IMR-90 (cell line): ENCODE results near the gene SGCA. TPM values are rescaled to one million over a fixed set of nuclear protein-coding genes. Genes with fewer than 3 reads are reported as not detected.
A peak's percentile ranks its signal among the peaks of the same experiment; 100 is the strongest.

ENCODE experiments used
- ATAC-seq: fragments of 200-7000 bp; cut with Tn5 transposase; 2 replicates; pipeline ENCODE4 v1.9.1; 2020; ENCODE audit warnings: low read depth, mild to moderate bottlenecking, moderate library complexity
- BruUV-seq: library from RNA; stranded (reverse); fragments of 400-500 nt; replicated peaks from 2 replicates; lab custom pipeline; 2021; lab: Mats Ljungman, UMichigan
- CTCF ChIA-PET: fragments of 300-600 bp; formaldehyde crosslinking; extraction: SDS; loops from one replicate; lab custom pipeline; 2021; ENCODE audit warnings: antibody characterized with exemption; lab: Yijun Ruan, JAX
- POLR2A ChIA-PET: fragments of 300-600 bp; sonication (Branson Sonifier 250); formaldehyde crosslinking; loops from one replicate; lab custom pipeline; 2022; ENCODE audit warnings: antibody characterized with exemption; ENCODE audit not compliant: unreplicated experiment; lab: Charles Lee
- DNase-seq: peaks from one replicate; pipeline ENCODE4 v3.0.0; 2013
- H2AFZ ChIP-seq: replicated peaks from 2 replicates; pipeline ENCODE3; 2013; ENCODE audit warnings: low read length, mild to moderate bottlenecking; ENCODE audit not compliant: poor library complexity
- H2AK5ac ChIP-seq: 2 replicates; pipeline ENCODE4 v1.6.1; 2013; ENCODE audit warnings: low read depth, low read length, inconsistent platforms
- H2AK9ac ChIP-seq: replicated peaks from 2 replicates; pipeline ENCODE3; 2013; ENCODE audit warnings: mild to moderate bottlenecking, low read depth, low read length, moderate library complexity; ENCODE audit not compliant: poor library complexity
- H2BK120ac ChIP-seq: 2 replicates; pipeline ENCODE4 v1.6.1; 2013; ENCODE audit warnings: low read depth, low read length, inconsistent platforms
- H2BK15ac ChIP-seq: 3 replicates; pipeline ENCODE4 v1.6.1; 2013; ENCODE audit warnings: low read depth, low read length, inconsistent platforms
- H2BK20ac ChIP-seq: 2 replicates; pipeline ENCODE4 v1.6.1; 2013; ENCODE audit warnings: low read depth, mild to moderate bottlenecking, inconsistent platforms, low read length, moderate library complexity
- H2BK5ac ChIP-seq: 2 replicates; pipeline ENCODE4 v1.6.1; 2013; ENCODE audit warnings: mild to moderate bottlenecking, low read depth, low read length, inconsistent platforms; ENCODE audit not compliant: poor library complexity, severe bottlenecking
- H3K14ac ChIP-seq: replicated peaks from 2 replicates; pipeline ENCODE4 v1.6.1; 2013; ENCODE audit warnings: low read depth, low read length, inconsistent platforms
- H3K18ac ChIP-seq: 2 replicates; pipeline ENCODE4 v1.6.1; 2013; ENCODE audit warnings: low read depth, low read length, control low read depth
- H3K23ac ChIP-seq: 2 replicates; pipeline ENCODE4 v1.6.1; 2013; ENCODE audit warnings: low read depth, low read length, inconsistent platforms
- H3K27ac ChIP-seq: 2 replicates; pipeline ENCODE4 v1.5.1; 2013; ENCODE audit warnings: mild to moderate bottlenecking, control low read depth, low read length; ENCODE audit not compliant: insufficient read depth
- H3K27me3 ChIP-seq: 2 replicates; pipeline ENCODE4 v1.6.1; 2013; ENCODE audit warnings: low read length; ENCODE audit not compliant: control insufficient read depth, insufficient read depth
- H3K36me3 ChIP-seq: 2 replicates; pipeline ENCODE4 v1.6.1; 2013; ENCODE audit warnings: low read length, mixed read lengths; ENCODE audit not compliant: control insufficient read depth, insufficient read depth
- H3K4ac ChIP-seq: 2 replicates; pipeline ENCODE4 v1.6.1; 2013; ENCODE audit warnings: low read depth, low read length, inconsistent platforms
- H3K4me1 ChIP-seq: 2 replicates; pipeline ENCODE4 v1.6.1; 2013; ENCODE audit warnings: low read length, mixed read lengths; ENCODE audit not compliant: control insufficient read depth, insufficient read depth
- H3K4me2 ChIP-seq: 2 replicates; pipeline ENCODE4 v1.6.1; 2013; ENCODE audit warnings: low read depth, mild to moderate bottlenecking, control low read depth, low read length, moderate library complexity
- H3K4me3 ChIP-seq: 2 replicates; pipeline ENCODE4 v1.5.1; 2013; ENCODE audit warnings: low read depth, mild to moderate bottlenecking, control low read depth, low read length, moderate library complexity; ENCODE audit not compliant: insufficient read depth
- H3K56ac ChIP-seq: 2 replicates; pipeline ENCODE4 v1.6.1; 2013; ENCODE audit warnings: low read length, inconsistent platforms; ENCODE audit not compliant: insufficient read depth; ENCODE audit errors: extremely low read depth
- H3K79me1 ChIP-seq, 2 experiments: 2 replicates each; pipeline ENCODE4 v1.6.1; 2013; ENCODE audit warnings: low read length in 2 of 2, inconsistent platforms in 1 of 2, low read depth in 1 of 2
- H3K9ac ChIP-seq: 2 replicates; pipeline ENCODE4 v1.6.1; 2013; ENCODE audit warnings: low read depth, low read length, control low read depth
- H3K9me1 ChIP-seq: 2 replicates; pipeline ENCODE4 v1.6.1; 2013; ENCODE audit warnings: low read length, inconsistent platforms; ENCODE audit not compliant: insufficient read depth
- H3K9me3 ChIP-seq: 2 replicates; pipeline ENCODE4 v1.6.1; 2013; ENCODE audit warnings: low read length; ENCODE audit not compliant: control insufficient read depth, insufficient read depth
- H4K20me1 ChIP-seq: 2 replicates; pipeline ENCODE4 v1.6.1; 2013; ENCODE audit warnings: low read length, inconsistent platforms; ENCODE audit not compliant: insufficient read depth
- H4K5ac ChIP-seq: 2 replicates; pipeline ENCODE4 v1.6.1; 2013; ENCODE audit warnings: mild to moderate bottlenecking, low read depth, low read length, control low read depth
- H4K8ac ChIP-seq, 2 experiments: 2 replicates each; pipeline ENCODE4 v1.6.1; 2013; ENCODE audit warnings: low read depth in 2 of 2, low read length in 2 of 2, control low read depth in 1 of 2, inconsistent platforms in 1 of 2
- H4K91ac ChIP-seq: 2 replicates; pipeline ENCODE4 v1.6.1; 2013; ENCODE audit warnings: low read depth, low read length, inconsistent platforms; ENCODE audit not compliant: insufficient read depth
- POLR2A ChIP-seq: IDR thresholded peaks from 2 replicates; pipeline ENCODE4 v1.6.1; 2012; ENCODE audit warnings: mild to moderate bottlenecking, low read depth, low read length
- WGBS, 2 experiments: methylation state at CpG; one replicate each; pipeline versions ENCODE4 v1.1.5 to v1.1.7; 2013; ENCODE audit warnings: missing lambda C conversion rate in 2 of 2; ENCODE audit not compliant: insufficient read length in 1 of 2; ENCODE audit errors: extremely low coverage in 2 of 2; 5-methylcytosine and 5-hydroxymethylcytosine counted together
- dilution Hi-C: fragments of 300-500 bp; cut with HindIII; formaldehyde crosslinking; loops from one replicate; pipeline ENCODE4 v1.14.3; 2018; ENCODE audit warnings: low sequenced_read_pairs; ENCODE audit not compliant: unreplicated experiment
- in situ Hi-C: fragments of 300-500 bp; cut with MboI; formaldehyde crosslinking; loops from 3 replicates; pipeline ENCODE4 v1.14.3; 2019; ENCODE audit warnings: low sequenced_read_pairs, inconsistent platforms, mixed read lengths
- intact Hi-C: fragments of 100-400 bp; cut with micrococcal nuclease; formaldehyde crosslinking; loops from 2 replicates; pipeline ENCODE4 v1.10.0; 2022
- polyA plus RNA-seq, 3 experiments: library from polyadenylated mRNA; depleted of rRNA; stranded (reverse); fragments of >200 nt; gene quantifications; 2 replicates each; pipeline ENCODE4 v1.2.3, GENCODE V29; 2012; ENCODE audit warnings: low replicate concordance in 1 of 3
- total RNA-seq: library from RNA; depleted of rRNA; stranded (reverse); fragments of >200 nt; gene quantifications from 2 replicates; pipeline ENCODE4 v1.2.3, GENCODE V29; 2012
- TF ChIP-seq, protein P1 (sequence below): fragments of 150-350 bp; IDR thresholded peaks from 2 replicates; pipeline ENCODE4 v1.6.1; 2017; ENCODE audit warnings: mild to moderate bottlenecking, antibody characterized with exemption, low read length, low read depth

Gene SGCA
- total and polyA plus RNA-seq, 2 of the 4 experiments (the other 2 are of a cell fraction), result 0.19 TPM; not detected in 1

DNA sequence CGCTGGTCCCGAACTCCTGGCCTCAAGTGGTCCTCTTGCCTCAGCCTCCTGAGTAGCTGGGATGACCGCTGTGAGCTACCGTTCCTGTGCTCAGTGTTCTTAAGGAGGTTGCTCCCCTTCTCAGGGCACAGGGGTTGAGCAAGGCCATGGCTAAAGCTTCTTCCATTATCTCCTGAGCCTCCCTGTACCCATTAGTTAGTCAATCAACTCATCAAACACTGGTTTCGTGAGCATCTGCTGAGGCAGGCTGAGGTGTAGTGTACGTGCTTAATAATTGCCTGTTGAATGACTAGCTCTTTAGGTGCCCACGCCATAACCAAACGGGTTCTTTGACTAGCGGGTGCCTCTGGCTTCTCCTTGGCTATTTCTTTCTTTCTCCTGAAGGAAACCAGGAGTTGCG lies 11.7 kb downstream of the SGCA start:
- peak overlapping the region; percentile 91 to 93 for H4K8ac ChIP-seq
- BruUV-seq, result no TSS peak
- peaks cover 23% of the 10 kb centered on the region for H3K9me1 ChIP-seq
- H3K9ac ChIP-seq, result peak overlapping the region; percentile 59
- H3K27me3 ChIP-seq, result no peaks in the 10 kb centered on the region
- H2AK9ac ChIP-seq, result peak overlapping the region; percentile 89
- peak overlapping the region; percentile 85 for H2BK20ac ChIP-seq
- peak overlapping the region; percentile 99 for H2AK5ac ChIP-seq
- peaks cover 12% of the 10 kb centered on the region for H3K36me3 ChIP-seq
- peak overlapping the region; percentile 93 for H4K91ac ChIP-seq
- peak overlapping the region; percentile 98 for H3K4ac ChIP-seq
- ATAC-seq (no peak), DNase-seq (no peak)
- H3K14ac ChIP-seq, result peak overlapping the region; percentile 92
- peaks cover 17 to 34% of the 10 kb centered on the region in 2 experiments; a peak in 3 of 4 replicates for H3K79me1 ChIP-seq
- H3K18ac ChIP-seq, result peak overlapping the region; percentile 90
- 0 out of 2 replicates have a peak, but pooled peaks have one; percentile 36 for TF ChIP-seq POLR2A
- TF ChIP-seq, protein P1, sequence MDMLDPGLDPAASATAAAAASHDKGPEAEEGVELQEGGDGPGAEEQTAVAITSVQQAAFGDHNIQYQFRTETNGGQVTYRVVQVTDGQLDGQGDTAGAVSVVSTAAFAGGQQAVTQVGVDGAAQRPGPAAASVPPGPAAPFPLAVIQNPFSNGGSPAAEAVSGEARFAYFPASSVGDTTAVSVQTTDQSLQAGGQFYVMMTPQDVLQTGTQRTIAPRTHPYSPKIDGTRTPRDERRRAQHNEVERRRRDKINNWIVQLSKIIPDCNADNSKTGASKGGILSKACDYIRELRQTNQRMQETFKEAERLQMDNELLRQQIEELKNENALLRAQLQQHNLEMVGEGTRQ, result no peak
- peak overlapping the region; percentile 18 for H3K4me2 ChIP-seq
- intact Hi-C loops, result no loop called here
- peak overlapping the region; percentile 84 for H3K27ac ChIP-seq
- dilution Hi-C loops, result no loop called here
- peak overlapping the region; percentile 95 for H2BK5ac ChIP-seq
- H3K23ac ChIP-seq, result peak overlapping the region; percentile 97
- H2AFZ ChIP-seq, result peak overlapping the region; percentile 79
- in situ Hi-C loops, result loop anchor here (10.0 kb wide), 1 partner anchor 107 kb away; no protein-coding TSS in a partner anchor
- no peak overlapping the region for H3K4me3 ChIP-seq
- H3K56ac ChIP-seq, result peak overlapping the region; percentile 50; the same call in 1 of the 2 replicates
- ChIA-PET POLR2A (interaction anchor here (0.6 to 2.8 kb wide), 6 partner anchors 15 to 129 kb away, joined by 3 to 13 read pairs (median 4); partner anchors contain the start of gene COL1A1), CTCF (interaction anchor here (1.1 to 3.0 kb wide), 5 partner anchors 8 to 115 kb away, joined by 4 to 13 read pairs (median 6); no protein-coding TSS in a partner anchor)
- peak overlapping the region; percentile 80 for H4K5ac ChIP-seq
- H4K20me1 ChIP-seq, result peaks cover 32% of the 10 kb centered on the region
- peak overlapping the region; percentile 91 for H2BK120ac ChIP-seq
- H2BK15ac ChIP-seq, result peak overlapping the region; percentile 97; the same call in 2 of the 3 replicates
- 88% methylated on average over 6 of the region's 10 CpGs; no CpG with 5 or more reads in 1 of the 2 experiments for WGBS, 2 experiments
- peaks cover 34% of the 10 kb centered on the region for H3K4me1 ChIP-seq
- no peaks in the 10 kb centered on the region for H3K9me3 ChIP-seq
